ENCODE results near the gene ZSCAN23. TPM values are rescaled to one million over a fixed set of nuclear protein-coding genes. Genes with fewer than 3 reads are reported as not detected.
A peak's percentile ranks its signal among the peaks of the same experiment; 100 is the strongest.

The ZSCAN23 gene
- total and polyA plus RNA-seq, 9 of the 15 experiments (the other 6 are each of a cell fraction or from before 2014, with no cell fraction given) = 0.05 to 0.29 (median 0.21) TPM; not detected in 1

- TF ChIP-seq MXD1 (CRISPR knock-in tag; IDR thresholded peaks at IDR 0.05; ENCODE audit: borderline replicate concordance, poor library complexity, severe bottlenecking) (no peak), RBM39 (optimal IDR thresholded peaks at IDR 0.05; ENCODE audit: low read depth, low read length) (peak; percentile 36), SNIP1 (IDR thresholded peaks at IDR 0.05; ENCODE audit: low read depth) (no peak; the same call in 1 of the 2 replicates), ATF4 (CRISPR knock-in tag; IDR thresholded peaks at IDR 0.05) (no peak), ZNF695 (CRISPR knock-in tag; IDR thresholded peaks at IDR 0.05) (no peak), ARNT (IDR thresholded peaks at IDR 0.05) (peak; percentile 93 to 96), RNF2 (IDR thresholded peaks at IDR 0.05) (peak; percentile 43; the same call in 1 of the 2 replicates), ZBTB2 (IDR thresholded peaks at IDR 0.05) (peak; percentile 81), ZNF224 (CRISPR knock-in tag; IDR thresholded peaks at IDR 0.05) (no peak), ZNF41 (CRISPR knock-in tag; conservative IDR thresholded peaks at IDR 0.05) (no peak), CC2D1A (IDR thresholded peaks at IDR 0.05) (0 out of 2 replicates have a peak, but pooled peaks have one; percentile 32), ZKSCAN3 (CRISPR knock-in tag; IDR thresholded peaks at IDR 0.05) (no peak), HNRNPUL1 (IDR thresholded peaks at IDR 0.05; ENCODE audit: low read length) (no peak), POLR2B (IDR thresholded peaks at IDR 0.05; ENCODE audit: low read depth, partially characterized antibody) (peak; percentile 59)
- TF ChIP-seq, protein P1, sequence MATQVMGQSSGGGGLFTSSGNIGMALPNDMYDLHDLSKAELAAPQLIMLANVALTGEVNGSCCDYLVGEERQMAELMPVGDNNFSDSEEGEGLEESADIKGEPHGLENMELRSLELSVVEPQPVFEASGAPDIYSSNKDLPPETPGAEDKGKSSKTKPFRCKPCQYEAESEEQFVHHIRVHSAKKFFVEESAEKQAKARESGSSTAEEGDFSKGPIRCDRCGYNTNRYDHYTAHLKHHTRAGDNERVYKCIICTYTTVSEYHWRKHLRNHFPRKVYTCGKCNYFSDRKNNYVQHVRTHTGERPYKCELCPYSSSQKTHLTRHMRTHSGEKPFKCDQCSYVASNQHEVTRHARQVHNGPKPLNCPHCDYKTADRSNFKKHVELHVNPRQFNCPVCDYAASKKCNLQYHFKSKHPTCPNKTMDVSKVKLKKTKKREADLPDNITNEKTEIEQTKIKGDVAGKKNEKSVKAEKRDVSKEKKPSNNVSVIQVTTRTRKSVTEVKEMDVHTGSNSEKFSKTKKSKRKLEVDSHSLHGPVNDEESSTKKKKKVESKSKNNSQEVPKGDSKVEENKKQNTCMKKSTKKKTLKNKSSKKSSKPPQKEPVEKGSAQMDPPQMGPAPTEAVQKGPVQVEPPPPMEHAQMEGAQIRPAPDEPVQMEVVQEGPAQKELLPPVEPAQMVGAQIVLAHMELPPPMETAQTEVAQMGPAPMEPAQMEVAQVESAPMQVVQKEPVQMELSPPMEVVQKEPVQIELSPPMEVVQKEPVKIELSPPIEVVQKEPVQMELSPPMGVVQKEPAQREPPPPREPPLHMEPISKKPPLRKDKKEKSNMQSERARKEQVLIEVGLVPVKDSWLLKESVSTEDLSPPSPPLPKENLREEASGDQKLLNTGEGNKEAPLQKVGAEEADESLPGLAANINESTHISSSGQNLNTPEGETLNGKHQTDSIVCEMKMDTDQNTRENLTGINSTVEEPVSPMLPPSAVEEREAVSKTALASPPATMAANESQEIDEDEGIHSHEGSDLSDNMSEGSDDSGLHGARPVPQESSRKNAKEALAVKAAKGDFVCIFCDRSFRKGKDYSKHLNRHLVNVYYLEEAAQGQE (IDR thresholded peaks at IDR 0.05; ENCODE audit: borderline replicate concordance) = peak; percentile 20; the same call in 1 of the 2 replicates
- TF ChIP-seq, protein P1 (CRISPR knock-in tag; IDR thresholded peaks at IDR 0.05; ENCODE audit: low read depth) = no peak
Observed at GRCh38 chr6:28474441-28475219, 31.3 kb upstream of the ZSCAN23 start (continued).
